GM19468 (cell line): ENCODE data around the gene CCDC172.
"Not testable (repeated sequence)": the region's sequence is repeated elsewhere in the genome, so short reads cannot be mapped to it uniquely, and the experiment has no call there.

ENCODE experiments used
- ATAC-seq: cut with Tn5 transposase; IDR thresholded peaks from one replicate; pipeline ENCODE4 v1.9.1; 2021; ENCODE audit warnings: mild to moderate bottlenecking, moderate library complexity, moderate number of reproducible peaks; ENCODE audit not compliant: unreplicated experiment; ENCODE audit errors: extremely low read depth

CCDC172 gene

DNA sequence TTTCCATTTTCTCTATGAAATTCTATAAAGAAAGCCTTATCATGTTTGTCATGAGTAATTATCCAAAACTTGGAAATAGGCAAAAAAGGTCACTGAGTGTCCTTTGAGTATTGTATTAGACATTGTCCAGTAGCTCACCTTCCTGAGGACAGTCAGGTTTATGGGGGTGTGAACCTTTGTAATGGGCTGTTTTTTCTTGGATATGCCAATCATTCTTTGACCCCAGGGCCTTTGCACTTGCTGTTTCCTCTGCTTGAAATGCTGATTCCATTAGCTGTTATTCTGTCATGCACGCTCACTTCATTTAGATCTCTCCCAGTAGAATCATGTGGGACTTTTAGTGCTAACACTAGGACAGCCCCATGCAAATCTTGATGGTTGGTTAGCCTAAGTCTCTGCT lies 4.9 kb downstream of the CCDC172 start:
- no peak for ATAC-seq

DNA sequence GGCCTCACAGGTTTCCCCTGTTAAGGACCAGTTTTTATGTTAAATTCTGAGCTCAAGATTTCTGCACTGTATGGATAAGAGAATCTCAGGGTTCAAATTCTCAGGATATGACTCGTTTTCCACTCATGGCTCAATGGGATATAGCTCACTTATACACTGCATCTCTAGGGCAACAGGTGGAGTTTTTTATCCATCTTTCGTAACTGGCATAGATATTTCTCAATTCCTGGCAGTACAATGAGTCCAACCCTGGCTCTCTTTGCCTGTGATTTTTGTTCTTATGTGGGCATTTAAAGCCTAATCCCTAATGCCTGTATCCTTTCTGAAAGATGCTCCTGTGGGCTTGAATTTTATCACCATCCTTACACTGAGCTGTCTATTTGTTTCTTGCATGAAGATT lies 7.6 kb downstream of the CCDC172 start:
- ATAC-seq = no peak

DNA sequence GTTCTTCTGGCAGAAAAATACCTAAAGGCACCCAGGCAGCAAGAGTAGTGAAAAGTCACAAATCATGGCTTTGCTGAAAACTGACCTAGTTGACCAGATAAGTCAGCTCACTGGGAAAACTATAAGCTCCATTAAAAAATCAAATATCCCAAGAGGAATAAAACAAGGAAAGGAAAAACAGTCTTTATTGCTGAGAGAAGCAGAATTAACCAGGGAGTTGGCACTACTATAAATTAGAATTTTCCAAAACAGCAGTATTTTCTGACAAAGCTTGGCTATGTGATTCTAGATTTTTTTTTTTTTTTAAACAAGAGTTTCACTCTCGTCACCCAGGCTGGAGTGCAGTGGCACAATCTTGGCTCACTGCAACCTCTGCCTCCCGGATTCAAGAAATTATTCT lies 12.6 kb downstream of the CCDC172 start:
- no peak for ATAC-seq

DNA sequence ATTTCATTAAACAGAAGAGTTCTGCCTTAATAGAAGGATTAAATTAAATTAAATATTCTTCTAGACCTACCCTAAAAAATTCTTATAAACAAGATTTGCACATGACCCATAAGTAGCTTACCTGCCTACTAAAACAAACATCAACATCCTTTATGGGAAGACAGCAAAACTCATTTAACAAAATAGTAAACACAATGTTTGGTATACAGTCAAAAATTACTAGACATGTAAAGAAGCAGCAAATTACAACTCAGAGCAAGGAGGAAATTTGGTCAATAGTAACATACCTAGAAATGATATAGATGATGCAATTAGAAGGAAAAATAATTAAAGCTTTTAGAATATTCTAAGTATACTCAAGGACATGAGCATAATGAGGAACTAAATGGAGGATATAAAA lies 27.9 kb downstream of the CCDC172 start:
- ATAC-seq = no peak

DNA sequence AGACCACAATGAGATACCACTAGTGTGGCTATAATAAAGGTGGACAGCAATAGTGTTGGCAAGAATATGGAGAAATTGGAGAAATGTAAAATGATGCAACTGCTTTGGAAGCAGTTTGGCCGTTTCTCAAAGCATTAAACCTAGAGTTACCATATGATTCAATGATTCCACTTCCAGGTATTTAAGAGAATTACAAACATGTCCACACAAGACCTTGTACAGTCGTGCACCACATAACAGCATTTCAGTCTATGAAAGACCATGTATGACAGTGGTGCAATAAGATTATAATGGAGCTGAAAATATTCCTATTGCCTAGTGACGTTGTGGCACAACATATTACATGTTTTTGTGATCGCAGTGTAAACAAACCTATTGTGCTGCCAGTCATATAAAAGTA lies 29.6 kb downstream of the CCDC172 start:
- ATAC-seq = no peak

DNA sequence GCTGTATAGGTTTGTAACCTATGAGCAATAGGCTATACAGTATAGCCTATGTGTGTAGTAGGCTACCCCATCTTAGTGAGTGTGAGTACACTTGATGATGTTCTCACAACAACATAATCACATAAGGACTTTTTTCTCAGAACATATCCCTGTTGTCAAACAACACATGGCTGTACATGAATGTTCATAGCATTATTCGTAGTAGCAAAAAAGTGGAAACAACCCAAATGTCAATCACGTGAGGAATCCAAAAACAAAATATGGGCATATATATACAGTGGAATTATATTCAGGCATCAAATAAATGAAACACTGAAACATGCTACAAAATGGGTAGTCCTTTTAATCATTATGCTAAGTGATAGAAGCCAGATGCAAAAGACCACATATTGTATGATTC lies 31.1 kb downstream of the CCDC172 start:
- ATAC-seq = no peak

DNA sequence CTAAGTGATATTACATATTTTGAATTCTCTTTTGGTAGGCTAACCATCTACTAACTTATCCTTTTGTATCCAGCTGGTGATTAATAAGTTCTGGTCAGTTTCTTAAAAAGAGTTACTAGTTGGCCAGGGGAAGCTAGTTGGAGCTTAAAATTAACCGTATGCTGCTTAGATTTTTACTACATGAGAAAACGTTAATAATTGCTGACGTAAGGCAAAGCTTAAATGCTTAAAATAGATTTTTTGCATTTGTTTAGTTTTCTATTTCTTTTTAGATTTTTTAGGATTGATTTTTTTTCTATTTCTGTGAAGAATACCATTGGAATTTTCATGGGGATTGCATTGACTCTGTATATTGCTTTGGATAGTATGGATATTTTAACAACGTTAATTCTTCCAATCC lies 32.6 kb downstream of the CCDC172 start:
- ATAC-seq = no peak

DNA sequence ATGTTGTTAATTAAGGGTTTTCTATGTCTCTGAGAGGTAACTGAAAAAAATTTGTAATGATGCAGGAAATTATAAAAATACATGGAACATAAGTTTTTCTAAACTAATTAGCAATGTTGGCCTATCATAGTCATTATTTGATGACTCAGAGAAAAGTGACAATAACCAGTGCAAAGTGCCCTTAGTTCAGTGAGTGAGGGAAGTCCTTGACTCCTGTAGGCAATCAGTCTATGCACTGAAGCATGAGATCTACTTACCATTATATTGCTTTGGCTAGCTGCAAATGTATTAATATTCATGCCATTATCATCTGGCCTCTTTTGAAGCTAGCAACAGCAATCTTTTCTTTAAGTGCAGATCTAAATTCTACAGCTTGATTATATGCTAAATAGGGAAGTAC lies 40.6 kb downstream of the CCDC172 start:
- no peak for ATAC-seq

DNA sequence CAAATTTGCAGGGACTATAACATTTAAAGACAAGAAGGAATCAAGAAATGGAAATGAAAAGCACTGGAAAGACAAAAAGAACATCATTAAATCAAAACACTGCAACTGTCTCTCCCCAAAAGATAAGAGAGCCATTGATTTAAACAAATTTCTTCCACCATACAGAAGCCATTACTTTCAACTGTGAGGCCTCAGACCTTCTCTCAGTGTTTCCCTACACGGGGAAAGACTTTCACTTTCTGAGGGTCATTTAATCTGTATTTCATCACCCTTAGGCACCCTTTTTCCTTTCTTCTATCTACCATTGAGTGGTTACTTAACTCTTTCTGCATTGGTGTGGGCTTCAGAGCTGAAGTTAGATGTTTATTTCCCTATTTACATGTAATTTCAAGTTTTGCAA lies 47.5 kb downstream of the CCDC172 start:
- ATAC-seq = no peak

DNA sequence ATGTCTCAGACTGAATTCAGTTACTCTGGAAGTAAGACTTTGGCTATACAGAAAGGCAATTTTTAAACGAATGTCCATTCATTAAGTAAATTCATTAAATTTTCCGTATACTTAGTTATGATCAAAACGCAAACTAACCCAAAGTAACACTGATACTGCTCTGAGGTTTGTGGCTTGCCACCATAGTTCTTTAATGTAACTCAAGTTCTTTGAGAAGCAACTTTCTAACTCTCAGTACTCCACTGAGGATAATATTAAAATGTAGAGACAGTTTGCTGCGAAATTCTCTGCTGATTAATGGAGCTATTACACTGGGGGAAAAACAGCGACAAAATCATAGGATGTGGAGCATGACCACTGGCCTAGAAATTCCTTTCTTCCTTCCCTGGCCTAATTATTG lies 58.0 kb downstream of the CCDC172 start:
- ATAC-seq = no peak

DNA sequence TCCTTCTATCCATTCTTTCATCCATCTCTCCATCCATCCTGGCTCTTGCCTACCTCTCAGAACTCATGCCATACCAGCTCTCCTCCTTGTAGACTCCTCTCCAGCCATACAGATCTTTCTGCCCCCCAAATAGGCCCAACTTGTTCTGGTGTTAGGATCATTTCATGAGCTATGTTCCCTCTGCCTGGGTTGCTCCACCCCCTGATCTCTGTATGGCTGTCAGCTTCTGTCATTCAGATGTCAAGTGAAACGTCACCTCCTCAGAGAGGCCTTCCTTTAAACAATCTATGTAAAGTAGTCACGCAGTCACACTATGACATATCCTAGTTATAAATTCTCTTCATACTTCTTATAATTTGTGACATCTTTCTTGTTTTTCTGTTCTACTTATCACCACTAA lies 61.1 kb downstream of the CCDC172 start:
- no peak for ATAC-seq

DNA sequence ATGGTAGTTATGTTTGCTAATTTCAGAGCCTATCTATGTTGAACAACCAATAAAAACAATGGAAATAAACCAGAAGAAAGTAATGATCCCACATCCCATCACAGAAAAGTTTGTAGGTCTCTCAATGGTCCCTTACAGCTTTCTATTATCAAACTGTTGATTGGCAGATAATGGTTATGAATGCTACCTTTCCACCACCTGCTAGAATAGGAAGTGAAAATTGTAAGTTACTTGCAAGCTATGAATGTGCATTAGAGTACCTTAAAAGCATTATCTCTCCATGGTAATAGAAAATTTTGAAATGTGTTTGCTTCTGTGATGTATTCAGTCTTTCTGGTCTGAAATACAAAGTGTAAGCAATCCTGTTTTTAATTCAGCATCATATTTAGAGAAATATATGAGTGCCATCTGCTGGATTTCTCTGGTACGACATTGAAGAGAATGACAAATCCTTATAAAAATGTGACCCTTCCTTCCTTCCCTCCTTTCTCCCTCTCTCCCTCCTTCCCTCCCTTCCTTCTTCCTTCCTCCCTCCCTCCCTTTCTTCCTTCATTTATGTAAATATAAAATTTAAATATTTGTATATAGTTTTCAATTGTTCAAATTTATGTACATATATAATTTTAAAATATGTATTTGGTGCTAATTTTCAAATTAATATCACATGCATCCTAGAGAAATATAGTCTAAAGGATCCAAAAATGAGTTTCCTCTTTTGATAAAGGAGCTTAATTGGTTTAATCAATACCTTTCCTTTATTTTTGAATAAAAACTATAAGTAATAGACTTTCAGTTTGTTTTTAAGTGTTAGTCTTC lies 62.0 kb downstream of the CCDC172 start:
- ATAC-seq = peak; percentile 27

DNA sequence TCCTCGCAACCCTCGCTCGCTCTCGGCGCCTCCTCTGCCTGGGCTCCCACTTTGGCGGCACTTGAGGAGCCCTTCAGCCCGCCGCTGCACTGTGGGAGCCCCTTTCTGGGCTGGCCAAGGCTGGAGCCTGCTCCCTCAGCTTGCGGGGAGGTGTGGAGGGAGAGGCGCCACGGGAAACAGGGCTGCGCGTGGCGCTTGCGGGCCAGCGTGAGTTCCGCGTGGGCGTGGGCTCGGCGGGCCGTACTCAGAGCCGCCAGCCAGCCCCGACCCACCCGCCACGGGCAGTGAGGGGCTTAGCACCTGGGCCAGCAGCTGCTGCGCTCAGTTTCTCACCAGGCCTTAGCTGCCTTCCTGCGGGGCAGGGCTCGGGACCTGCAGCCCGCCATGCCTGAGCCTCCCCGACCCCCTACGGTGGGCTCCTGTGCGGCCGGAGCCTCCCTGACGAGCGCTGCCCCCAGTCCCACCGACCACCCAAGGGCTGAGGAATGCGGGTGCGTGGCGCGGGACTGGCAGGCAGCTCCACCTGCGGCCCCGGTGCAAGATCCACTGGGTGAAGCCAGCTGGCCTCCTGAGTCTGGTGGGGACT lies 69.1 kb downstream of the CCDC172 start:
- ATAC-seq = not testable (repeated sequence)

DNA sequence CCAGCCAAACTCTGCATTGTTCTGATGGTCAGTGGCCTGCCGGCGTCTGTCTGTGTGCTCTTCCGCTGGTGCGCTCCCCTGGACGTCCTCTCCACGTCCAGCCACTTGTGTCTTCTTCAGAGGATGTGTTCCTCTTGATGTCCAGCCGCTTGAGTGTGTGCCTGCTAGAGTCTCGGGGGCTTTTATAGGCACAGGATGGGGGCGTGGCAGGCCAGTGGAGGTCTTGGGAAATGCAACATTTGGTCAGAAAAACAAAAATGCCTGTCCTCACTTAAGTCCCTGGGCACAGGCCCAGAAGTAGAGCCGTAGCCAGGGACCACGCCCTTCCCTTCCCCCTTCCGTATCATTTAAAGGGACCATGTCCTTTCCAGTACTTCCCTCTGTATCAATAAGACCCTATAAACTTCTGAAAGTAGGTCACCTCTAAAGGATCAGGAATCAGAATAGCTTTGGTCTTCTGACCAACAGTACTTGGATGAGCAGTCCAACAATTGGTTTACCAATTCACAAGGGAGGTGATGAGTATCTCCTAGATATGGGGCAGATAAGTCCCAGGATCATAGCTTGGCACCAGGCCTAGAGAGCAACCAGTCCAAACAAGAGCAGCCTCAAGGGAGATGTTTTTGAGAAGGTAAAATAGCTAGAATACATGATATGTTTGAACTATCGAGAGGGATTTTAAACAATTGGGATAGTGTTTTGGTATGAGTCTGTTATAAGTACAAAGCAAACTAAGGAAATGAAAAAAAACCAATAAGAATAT lies 71.2 kb downstream of the CCDC172 start:
- ATAC-seq = no peak

DNA sequence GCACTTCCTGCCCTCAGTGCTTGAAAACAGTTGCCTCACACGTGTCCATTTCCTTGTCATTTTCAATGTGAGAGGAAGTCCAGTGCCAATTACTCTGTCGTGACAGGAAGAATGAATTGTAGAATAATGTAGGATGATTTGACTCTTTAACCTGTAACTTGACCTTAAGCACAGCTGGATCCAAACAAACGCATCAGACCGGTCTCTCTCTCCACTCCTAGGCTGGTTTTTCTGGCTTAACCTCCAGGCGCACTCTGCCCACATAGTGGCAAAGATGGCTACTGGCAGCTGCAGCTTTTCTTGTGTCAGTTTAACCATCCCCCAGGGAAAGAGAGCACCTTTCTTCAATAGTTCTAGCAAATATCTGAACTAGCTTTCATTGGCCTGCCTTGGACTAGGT lies 74.0 kb downstream of the CCDC172 start:
- no peak for ATAC-seq

DNA sequence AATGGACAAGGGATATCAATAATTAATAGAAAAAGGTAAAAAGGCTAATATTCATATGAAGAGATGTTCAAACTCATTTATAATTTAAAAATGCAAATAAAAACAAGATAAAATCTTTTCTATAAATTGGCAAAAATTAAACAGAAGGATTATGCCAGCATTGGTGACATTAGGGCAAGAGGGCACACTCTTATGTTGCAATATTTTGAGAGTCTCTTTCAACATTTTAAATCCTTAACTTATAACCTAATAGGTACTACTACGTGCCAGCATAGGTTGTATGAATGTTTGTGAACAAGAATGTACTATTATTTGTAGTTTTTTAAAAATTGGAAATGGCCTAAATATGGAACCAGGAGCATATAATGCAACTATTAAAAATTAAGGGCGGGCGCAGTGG lies 78.6 kb downstream of the CCDC172 start:
- no peak for ATAC-seq

DNA sequence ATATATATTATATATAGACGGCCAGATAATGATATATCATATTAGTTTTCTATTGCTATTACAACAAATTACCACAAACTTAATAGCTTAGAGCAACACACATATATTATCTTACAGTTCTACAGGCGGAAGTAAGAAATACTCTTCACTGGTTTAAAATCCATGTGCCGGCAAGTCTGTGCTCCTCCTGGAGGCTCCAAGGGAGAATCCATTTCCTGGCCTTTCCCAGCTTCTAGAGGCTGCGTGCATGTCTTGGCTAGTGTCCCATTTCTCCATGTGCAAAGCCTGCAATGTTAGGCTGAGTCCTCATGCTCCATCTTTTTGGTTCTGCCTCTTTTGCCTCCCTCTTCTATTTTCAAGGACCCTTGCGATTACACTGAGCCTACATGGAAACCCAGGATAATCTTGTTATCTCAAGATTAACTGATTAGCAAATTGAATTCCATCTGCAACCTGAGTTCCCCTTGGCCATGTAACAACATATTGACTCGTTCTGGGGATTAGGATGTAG lies 79.5 kb downstream of the CCDC172 start:
- ATAC-seq = no peak

DNA sequence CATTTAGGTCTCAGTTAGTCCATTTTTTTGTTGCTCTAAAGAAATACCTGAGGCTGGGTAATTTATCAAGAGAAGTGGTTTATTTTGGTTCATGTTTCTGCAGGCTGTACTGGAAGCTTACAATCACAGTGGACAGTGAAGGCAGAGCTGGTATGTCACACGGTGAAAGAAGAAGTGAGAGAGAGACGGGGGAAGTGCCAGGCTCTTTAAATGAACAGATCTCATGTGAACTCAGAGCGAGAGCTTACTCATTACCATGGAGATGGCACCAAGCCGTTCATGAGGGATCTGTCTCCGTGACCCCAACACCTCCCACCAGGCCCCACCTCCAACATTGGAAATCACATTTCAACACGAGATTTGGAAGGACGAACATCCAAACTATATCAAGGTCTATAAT lies 84.5 kb downstream of the CCDC172 start:
- ATAC-seq = no peak

DNA sequence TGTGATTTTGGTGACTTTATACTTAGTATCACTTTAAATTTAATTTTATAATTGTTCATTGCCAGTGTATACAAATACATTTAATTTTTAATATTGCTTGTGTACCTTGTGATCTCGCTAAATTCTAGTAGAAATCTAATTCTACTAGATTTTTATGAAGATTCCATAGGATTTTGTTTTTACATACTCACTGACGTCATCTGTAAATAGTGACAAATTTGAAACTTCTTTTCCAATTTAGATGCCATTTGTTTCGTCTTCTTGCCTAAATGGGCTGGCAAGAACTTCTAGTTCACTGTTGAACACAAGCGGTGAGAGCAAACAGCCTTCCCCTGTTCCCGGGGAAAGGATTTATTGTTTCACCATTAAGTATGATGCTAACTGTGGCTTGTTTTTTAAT lies 86.1 kb downstream of the CCDC172 start:
- no peak for ATAC-seq

DNA sequence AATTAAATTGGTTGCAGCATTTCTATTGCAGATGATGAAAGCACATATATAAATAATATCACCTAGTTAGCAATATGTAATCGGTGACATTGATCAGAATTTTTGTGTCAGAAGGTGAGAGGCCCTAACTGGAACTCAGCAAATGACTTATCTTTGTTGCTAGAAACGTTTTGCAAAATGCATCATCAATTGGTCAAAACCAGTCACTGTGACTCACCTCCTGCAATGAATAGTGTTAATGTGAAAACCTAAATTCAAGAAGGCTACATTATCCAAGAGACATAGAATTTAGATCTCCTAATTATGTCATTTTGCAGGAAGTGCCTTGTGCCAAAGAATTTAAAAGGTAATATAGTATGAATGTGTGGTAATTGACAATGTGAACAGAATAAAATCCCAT lies 93.6 kb downstream of the CCDC172 start:
- no peak for ATAC-seq

DNA sequence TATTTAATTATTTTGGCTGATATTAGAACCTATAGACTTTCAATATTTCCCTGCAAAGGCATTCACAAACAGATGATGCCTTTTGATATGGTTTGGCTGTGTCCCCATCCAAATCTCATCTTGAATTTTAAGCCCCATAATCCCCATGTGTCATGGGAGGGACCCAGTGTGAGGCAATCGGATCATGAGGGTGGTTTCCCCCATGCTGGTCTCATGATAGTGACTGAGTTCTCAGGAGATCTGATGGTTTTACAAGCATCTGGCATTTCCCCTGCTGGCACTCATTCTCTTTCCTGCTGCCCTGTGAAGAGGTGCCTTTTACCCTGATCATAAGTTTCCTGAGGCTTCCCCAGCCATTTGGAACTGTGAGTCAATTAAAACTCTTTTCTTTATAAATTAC lies 94.1 kb downstream of the CCDC172 start:
- no peak for ATAC-seq
